OCI-LY7 (cell line): ENCODE measurements around the gene CDK15. TPM values are rescaled to one million over a fixed set of nuclear protein-coding genes. Genes with fewer than 3 reads are reported as not detected.
A peak's percentile ranks its signal among the peaks of the same experiment; 100 is the strongest.

ENCODE experiments used
- BruUV-seq: library from RNA; stranded (reverse); fragments of 400-500 nt; replicated peaks from 2 replicates; lab custom pipeline; 2021; lab: Mats Ljungman, UMichigan
- CTCF ChIA-PET: fragments of 300-600 bp; sonication (Branson Sonifier 250); formaldehyde crosslinking; loops from one replicate; lab custom pipeline; 2022; ENCODE audit warnings: antibody characterized with exemption; ENCODE audit not compliant: unreplicated experiment; lab: Charles Lee
- POLR2A ChIA-PET: fragments of 300-600 bp; sonication (Branson Sonifier 250); formaldehyde crosslinking; loops from one replicate; lab custom pipeline; 2022; ENCODE audit warnings: antibody characterized with exemption; lab: Charles Lee
- DNase-seq: peaks from one replicate; pipeline ENCODE4 v3.0.0-alpha.2; 2015; ENCODE audit warnings: low spot score
- H2AFZ ChIP-seq: fragments of 200-600 bp; sonication (generic), shearing (Covaris generic); 2 replicates; pipeline ENCODE4 v1.6.1; 2014; ENCODE audit warnings: mild to moderate bottlenecking, antibody characterized with exemption, low read length, moderate library complexity
- H3K27ac ChIP-seq: fragments of 200-600 bp; sonication (generic); 2 replicates; pipeline ENCODE4 v1.5.1; 2014; ENCODE audit warnings: mixed run types, low read depth, mild to moderate bottlenecking, moderate library complexity, low read length, inconsistent platforms; ENCODE audit not compliant: poor library complexity, severe bottlenecking
- H3K36me3 ChIP-seq: fragments of 200-600 bp; sonication (generic); 2 replicates; pipeline ENCODE4 v1.6.1; 2014; ENCODE audit warnings: mild to moderate bottlenecking, antibody characterized with exemption, low read length, moderate library complexity, mixed read lengths; ENCODE audit not compliant: insufficient read depth
- H3K4me1 ChIP-seq: fragments of 200-600 bp; sonication (generic); 2 replicates; pipeline ENCODE4 v1.5.1; 2014; ENCODE audit warnings: mild to moderate bottlenecking, low read length; ENCODE audit not compliant: insufficient read depth, poor library complexity, severe bottlenecking
- H3K4me2 ChIP-seq: fragments of 200-600 bp; sonication (generic); 2 replicates; pipeline ENCODE4 v1.6.1; 2014; ENCODE audit warnings: mild to moderate bottlenecking, low read length
- H3K4me3 ChIP-seq: fragments of 200-600 bp; sonication (generic); 2 replicates; pipeline ENCODE4 v1.5.1; 2014; ENCODE audit warnings: mild to moderate bottlenecking, low read depth, low read length; ENCODE audit not compliant: poor library complexity, severe bottlenecking
- H3K79me2 ChIP-seq: fragments of 200-600 bp; sonication (generic); 2 replicates; pipeline ENCODE4 v1.6.1; 2016; ENCODE audit warnings: low read depth, mild to moderate bottlenecking, low read length, moderate library complexity, mixed read lengths; ENCODE audit not compliant: insufficient read depth
- H3K9me2 ChIP-seq: fragments of 200-600 bp; sonication (generic); 2 replicates; pipeline ENCODE4 v1.6.1; 2016; ENCODE audit warnings: mild to moderate bottlenecking, low read length, mixed read lengths; ENCODE audit not compliant: insufficient read depth
- H3K9me3 ChIP-seq: fragments of 200-600 bp; sonication (generic); 2 replicates; pipeline ENCODE4 v1.6.1; 2014; ENCODE audit warnings: mild to moderate bottlenecking, mixed run types, low read length, mixed read lengths
- H4K20me1 ChIP-seq: fragments of 200-600 bp; sonication (generic); 2 replicates; pipeline ENCODE4 v1.6.1; 2014; ENCODE audit warnings: mild to moderate bottlenecking, antibody characterized with exemption, low read length, moderate library complexity, mixed read lengths; ENCODE audit not compliant: insufficient read depth
- CTCF ChIP-seq: fragments of 200-600 bp; sonication (generic); conservative IDR thresholded peaks from 2 replicates; pipeline ENCODE4 v1.5.1; 2014; ENCODE audit warnings: mild to moderate bottlenecking, antibody characterized with exemption, low read length, moderate library complexity, mixed read lengths
- EZH2phosphoT487 ChIP-seq: fragments of 200-600 bp; sonication (generic); IDR thresholded peaks from 2 replicates; pipeline ENCODE4 v1.6.1; 2018; ENCODE audit warnings: low read depth, borderline replicate concordance, mild to moderate bottlenecking, mixed run types, antibody characterized with exemption, low read length, moderate library complexity, mixed read lengths
- intact Hi-C: fragments of 100-400 bp; cut with micrococcal nuclease; formaldehyde crosslinking; loops from one replicate; pipeline ENCODE4 v1.10.0; 2022; ENCODE audit not compliant: unreplicated experiment
- total RNA-seq, 2 experiments: library from RNA; depleted of rRNA in 1 of 2; stranded (reverse); fragments of >200 nt in 1 of 2; shearing (Covaris generic) in 1 of 2; gene quantifications; 2 replicates each; pipeline ENCODE4 v1.2.3, GENCODE V29; 2014 to 2022

Gene CDK15
- total RNA-seq, 2 experiments from 2014 or later: not detected

GRCh38 chr2:201860636-201861066 is 54.3 kb downstream of the CDK15 start:
- Histone ChIP-seq H4K20me1 (no peaks in the 10 kb centered on the region), H3K4me2 (no peak overlapping the region), H3K36me3 (no peaks in the 10 kb centered on the region), H3K9me3 (no peaks in the 10 kb centered on the region), H3K9me2 (no peaks in the 10 kb centered on the region), H3K4me1 (no peaks in the 10 kb centered on the region), H3K4me3 (no peak overlapping the region), H3K27ac (no peak overlapping the region), H2AFZ (no peak overlapping the region), H3K79me2 (no peaks in the 10 kb centered on the region)
- no TSS peak for BruUV-seq
- CTCF ChIA-PET: interaction anchor here (1.1 kb wide), 1 partner anchor 237 kb away, joined by 3 read pairs; no protein-coding TSS in a partner anchor
- TF ChIP-seq CTCF (peak; percentile 87), EZH2phosphoT487 (no peak)
- intact Hi-C loops: loop anchor here (1.0 to 2.0 kb wide), 3 partner anchors 196 to 318 kb away; no protein-coding TSS in a partner anchor
- POLR2A ChIA-PET: interaction anchor here (0.6 to 1.0 kb wide), 5 partner anchors 20 to 458 kb away, joined by 3 read pairs; no protein-coding TSS in a partner anchor
- DNase-seq: peak; percentile 64

- TF ChIP-seq EZH2phosphoT487 (no peak), CTCF (no peak)
- Histone ChIP-seq H3K4me3 (no peak overlapping the region), H4K20me1 (no peaks in the 10 kb centered on the region), H3K4me1 (no peaks in the 10 kb centered on the region), H3K9me3 (no peaks in the 10 kb centered on the region), H3K79me2 (no peaks in the 10 kb centered on the region), H3K4me2 (no peak overlapping the region), H3K27ac (no peak overlapping the region), H3K36me3 (no peaks in the 10 kb centered on the region), H2AFZ (no peak overlapping the region), H3K9me2 (no peaks in the 10 kb centered on the region)
- DNase-seq: no peak
- BruUV-seq: no TSS peak
- CTCF ChIA-PET: no interaction called here
- POLR2A ChIA-PET: no interaction called here
- intact Hi-C loops: no loop called here
Observed at GRCh38 chr2:201862843-201863242, 56.5 kb downstream of the CDK15 start.
